HS-5 (cell line): ENCODE results near the gene NHSL1.
A peak's percentile ranks its signal among the peaks of the same experiment; 100 is the strongest.

ENCODE experiments used
- DNase-seq: peaks from one replicate; pipeline ENCODE4 v3.0.0-alpha.2; 2012; ENCODE audit warnings: low read depth

NHSL1 gene

DNA sequence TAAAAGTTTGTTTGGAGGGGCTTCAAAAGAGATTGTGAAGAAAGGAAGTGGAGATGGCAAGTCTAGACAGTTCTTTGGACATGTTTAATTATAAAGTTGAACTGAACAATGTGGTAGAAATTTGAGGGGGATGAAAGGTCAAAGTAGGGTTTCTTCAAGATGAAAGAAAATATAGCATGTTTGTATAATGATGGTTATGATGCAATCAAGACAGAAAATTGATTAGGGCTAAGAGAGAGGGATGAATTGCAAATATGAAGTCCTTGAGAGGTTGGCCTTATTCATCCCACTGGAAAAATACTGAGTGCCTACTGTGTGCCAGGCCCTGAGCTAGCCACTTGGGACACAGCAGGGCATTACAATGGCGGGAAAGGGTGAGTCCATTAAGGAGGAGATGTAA lies 37.6 kb downstream of the NHSL1 start:
- DNase-seq, result no peak

DNA sequence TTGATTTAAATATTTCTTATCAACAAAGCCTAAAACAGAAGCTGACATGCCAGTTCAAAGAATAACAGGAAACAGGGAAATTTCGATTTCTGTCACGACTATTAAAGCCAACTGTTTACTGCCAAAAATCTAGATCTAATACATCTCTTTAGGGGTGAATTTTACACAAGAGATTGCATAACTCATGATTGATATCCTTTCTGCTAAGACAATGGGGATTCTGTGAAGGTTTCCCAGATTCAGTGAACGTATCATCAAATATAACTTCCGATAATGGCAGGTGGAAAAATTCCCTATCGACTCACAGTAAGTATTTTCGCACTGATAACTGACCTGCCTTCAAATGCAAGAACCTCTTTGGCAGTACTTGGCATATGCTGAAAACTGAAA lies 42.9 kb downstream of the NHSL1 start:
- DNase-seq, result no peak

DNA sequence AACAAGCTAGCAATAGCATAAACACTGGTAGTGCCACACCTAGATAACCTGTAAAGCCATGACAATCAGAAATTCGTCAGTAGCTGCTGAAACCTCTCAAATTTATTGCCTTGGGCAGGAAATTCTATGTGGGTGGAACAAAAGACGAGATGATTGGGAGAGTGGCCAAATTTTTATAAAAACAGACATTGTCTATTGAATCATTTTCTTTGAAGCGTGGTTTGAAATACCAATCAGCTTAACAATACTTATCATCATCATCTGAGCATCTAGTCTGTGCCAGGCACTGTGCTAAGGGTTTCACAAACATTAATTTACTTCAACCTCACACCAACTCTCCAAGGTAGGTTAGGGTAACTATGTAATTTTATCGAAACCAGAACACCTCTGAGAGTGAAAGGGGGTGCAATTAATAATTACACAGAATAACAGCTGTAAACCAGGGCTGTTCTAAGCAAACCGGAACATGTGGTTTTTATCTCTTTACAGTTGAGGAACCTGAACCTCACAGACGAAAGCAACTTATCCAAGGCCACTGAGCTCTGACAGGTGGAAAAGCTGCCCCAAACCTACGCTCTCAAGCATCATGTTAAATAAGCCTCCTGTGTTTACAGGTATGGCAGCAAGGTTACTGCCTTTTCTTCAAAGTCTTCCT lies 43.4 kb downstream of the NHSL1 start:
- DNase-seq, result peak; percentile 61

DNA sequence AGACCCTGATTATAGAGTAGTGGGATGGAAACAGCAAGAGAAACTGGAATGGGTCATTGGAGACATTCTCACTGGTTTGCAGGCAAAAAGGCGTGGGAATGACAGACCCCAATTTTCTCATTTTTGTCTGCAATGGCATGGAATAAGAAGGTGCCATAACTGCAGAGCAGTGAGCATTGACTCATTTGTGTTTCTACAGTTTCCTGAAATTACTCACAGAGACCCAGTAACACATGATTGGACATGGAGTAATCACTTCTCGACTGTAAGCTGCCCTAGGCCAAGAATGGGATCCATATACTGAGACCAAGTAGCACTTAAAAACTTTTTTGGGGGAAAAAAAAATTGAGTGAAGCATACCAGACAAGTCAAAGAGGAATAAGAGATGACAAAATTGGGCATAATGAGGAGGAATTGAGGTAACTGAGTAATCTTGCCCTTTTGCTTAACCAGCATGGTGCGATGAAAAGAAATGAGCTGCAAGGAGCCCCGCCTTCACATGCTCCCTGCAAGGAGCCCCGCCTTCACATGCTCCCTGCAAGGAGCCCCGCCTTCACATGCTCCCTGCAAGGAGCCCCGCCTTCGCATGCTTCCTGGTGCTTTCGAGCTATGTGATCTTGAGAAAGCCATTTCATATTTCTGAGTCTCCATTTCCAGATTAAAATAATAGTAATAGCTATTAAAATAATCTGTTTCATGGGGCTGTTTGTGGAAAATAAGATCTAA lies 44.1 kb downstream of the NHSL1 start:
- no peak for DNase-seq

DNA sequence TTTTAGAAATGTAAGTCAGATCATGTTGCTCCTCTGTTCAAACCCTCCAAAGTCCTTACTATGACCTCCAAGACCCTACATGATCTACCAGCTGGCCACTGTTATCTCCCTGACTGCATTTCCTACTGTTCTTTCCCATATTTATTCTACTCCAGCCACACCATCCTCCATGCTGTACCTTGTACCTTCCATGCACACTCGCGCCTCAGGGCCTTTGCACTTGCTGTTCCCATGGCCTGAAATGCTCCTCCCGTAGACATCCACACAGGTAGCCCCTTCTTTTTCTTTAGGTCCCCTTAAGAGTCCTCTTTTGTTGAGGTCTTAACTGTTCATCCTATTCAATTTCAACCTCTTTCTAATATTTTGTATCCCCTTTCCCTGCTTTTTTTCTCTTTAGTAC lies 48.3 kb downstream of the NHSL1 start:
- no peak for DNase-seq

DNA sequence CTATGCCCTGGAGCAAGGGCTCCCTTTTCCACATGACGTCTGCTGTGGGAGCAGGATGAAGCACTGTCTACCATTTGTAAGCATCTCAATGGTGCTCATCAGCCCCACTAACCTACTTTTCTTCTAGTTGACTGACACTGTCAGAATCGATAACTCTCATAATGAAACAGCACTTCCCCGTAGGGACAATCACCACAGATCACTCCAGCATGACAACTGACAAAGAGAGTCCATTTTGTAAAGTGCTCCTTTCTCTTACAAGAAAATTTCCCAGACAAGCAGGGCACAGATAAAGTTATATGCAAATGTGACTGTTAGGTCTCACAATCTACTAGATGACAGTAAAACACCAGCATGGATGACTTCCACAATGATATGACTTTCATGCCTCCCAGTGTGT lies 48.8 kb downstream of the NHSL1 start:
- DNase-seq, result no peak

DNA sequence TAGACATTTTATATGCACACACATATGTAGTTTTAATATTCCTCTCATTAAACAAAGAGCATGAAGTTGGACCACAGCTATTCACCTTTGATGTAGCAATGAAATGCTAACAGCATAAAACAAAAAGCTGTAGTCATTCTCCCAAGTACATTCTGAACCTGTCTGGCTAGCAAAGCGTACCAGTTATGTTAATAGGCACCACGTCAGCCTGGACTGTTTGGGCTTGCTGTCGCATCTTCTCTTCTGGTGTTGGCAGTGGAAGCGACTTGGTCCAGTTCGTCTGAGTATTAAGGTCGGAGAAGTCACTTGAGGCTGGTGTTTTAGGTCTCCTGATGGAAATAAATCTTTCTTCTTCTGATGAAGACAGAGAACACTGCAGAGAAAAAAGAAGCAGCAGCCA lies 52.5 kb downstream of the NHSL1 start:
- DNase-seq, result no peak

DNA sequence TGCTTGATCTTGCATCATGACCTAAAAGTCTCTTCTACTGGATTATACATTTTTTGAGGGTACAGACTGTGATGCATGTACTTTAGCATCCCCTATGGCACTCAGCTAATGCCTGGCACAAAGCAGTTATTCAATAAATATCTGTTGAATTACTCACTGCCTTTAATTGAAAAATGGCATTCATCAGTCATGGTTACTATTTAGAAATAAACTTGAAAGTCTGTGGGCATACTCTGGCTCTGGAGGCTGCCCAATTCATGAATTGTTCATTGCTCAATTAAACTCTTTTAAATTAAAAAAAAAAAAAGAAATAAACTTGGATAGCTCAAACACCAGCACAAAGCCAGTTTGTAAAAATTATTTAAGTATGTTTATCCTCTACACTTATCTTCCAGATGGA lies 55.3 kb downstream of the NHSL1 start:
- DNase-seq, result no peak

DNA sequence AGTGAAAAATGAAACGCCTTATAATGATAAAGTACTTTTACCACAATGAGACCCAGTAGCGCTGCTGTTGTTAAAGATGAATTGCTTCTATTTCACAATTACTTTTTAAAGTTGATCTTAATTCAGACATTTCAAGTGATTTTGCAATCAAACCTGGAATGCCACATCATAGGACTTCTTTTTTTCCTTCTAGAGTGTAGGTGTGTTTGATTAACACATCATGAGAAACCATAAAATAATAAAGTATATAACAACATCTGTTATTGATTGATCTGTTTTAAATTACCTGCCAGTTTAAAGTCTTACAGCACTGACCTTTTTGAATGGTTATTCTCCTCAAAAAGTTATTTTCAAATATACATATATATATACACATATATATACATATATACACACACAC lies 56.6 kb downstream of the NHSL1 start:
- no peak for DNase-seq

DNA sequence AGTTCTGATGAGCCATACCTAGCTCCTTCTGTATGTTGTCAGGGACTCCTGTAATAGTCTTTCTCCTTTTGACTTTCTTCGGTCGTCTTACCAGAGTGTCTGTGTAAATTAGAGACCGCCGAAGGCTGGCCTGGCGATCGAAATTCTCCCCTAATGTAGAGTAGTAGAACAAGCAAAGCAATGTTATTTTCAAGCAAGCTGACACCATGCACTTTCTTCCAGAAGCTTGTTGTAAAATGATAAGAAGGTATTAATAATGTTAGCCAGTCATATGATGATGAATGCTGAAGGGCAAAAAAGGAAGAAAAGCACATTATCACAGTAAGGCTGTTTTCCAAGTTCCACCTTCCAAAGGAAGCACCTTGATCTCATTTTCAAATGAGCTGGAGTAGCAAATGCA lies 57.3 kb downstream of the NHSL1 start:
- DNase-seq, result no peak

DNA sequence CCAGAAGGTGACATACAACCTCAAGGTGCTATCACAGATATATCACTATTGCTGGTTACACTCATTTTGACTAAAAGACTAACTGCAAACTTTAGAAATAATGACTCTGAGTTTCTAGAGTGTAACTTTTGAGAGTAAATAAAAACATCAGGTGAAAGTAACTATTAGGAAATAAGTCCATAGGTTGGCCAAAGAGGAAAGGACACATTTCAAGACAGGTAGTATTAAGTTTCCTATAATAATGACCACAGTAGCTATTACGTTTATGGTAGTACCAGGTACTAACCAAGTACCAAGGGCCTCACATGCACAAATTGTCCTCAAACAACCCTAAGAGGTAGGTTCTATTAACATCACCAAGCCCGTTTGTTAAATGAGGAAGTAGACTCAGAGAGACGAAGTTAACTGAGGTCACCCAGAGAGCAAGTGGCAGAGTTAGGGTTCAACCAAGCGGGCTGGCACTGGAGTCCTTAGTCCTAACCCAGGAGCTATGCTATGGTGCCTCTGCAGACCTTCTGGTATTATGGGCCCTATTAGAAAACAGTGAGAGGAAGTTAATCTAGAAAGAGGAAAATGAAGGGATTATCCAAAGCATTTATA lies 58.4 kb downstream of the NHSL1 start:
- no peak for DNase-seq

DNA sequence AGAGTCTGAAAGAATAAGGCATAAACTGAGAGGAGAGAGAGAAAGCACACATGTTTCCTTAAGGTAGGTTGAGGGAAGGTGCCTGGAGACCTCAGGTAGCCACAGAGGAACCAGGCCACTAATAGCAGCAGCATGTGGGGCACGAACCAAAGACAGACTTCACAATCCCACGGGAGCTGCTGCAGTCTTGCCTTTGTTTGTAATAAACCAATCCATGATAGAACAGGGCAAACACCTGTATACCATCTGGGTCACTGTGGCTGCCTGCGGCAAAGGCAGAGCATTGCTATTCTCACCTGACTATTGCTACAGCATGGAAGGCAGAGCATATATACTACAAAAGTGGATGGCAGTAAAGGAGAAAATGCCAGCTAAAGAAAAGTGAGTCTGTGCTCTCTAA lies 59.0 kb downstream of the NHSL1 start:
- DNase-seq, result no peak

DNA sequence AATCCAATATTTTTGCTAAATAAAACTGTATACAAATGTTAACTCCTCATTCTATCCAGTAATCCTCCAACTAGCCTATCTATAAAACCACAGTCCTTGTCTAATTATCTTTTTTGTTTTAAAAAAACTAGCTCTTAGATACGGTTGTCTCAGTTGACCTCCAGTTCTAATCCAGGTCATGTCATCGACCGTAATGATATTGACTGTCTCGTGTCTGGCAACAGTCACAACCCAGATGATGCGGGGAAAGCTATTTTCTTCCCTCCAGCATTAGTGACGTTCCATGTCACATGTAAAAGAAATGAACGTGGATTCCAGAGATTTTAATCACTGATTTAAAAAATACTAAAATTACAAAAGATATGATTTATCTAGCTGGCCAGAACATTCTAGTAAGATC lies 59.7 kb downstream of the NHSL1 start:
- DNase-seq, result no peak

DNA sequence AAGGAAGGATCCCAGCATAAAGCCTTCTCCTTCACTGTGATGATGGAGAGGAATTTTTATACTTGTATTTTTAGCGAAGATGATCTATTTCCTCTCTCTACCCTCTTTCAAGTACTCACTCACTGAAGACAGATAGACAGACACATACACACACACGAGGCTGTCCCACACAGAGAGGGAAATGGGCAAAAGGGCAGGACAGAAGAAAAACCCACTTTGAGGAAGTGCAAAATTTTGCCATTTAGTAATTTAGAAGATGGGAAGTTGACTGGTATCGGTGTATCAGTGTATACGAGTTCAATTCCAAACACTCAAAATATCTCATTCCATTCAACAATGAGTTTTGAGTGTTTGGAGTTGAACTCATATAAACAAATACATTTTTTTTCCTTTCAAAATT lies 64.4 kb downstream of the NHSL1 start:
- DNase-seq, result no peak

DNA sequence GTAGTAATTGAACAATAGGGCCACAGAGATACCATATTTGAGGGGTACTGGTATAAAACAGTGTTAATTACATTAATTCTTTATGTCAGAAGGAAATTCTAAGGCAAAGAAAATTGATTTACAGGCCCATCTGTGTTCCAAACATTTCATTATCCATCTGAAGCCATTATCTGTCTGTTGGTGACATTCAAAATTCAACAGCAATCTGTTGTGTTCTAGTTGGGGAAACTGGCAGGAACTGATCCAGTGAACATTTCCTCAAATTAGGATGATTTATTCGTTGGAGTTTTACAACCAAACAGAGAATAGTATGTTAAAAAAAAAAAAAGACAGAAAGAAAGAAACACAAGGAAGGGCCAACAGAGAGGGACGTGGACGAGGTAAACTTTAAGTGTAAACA lies 65.2 kb downstream of the NHSL1 start:
- no peak for DNase-seq

DNA sequence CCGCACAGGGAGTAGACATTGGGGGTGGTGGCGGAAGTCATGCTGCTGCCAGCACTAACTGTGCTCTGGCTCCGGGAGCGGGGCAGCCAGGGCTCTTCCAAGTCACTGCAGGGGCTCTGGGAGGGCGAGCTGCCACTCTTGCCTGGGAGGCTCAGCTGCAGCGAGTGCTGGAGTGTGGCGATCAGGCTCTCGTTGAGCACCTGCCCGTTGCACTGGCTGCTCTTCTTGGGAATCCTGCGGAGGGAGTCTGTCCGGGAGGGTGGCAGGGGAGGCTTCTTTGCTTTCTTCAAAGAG lies 67.3 kb downstream of the NHSL1 start:
- DNase-seq, result no peak

DNA sequence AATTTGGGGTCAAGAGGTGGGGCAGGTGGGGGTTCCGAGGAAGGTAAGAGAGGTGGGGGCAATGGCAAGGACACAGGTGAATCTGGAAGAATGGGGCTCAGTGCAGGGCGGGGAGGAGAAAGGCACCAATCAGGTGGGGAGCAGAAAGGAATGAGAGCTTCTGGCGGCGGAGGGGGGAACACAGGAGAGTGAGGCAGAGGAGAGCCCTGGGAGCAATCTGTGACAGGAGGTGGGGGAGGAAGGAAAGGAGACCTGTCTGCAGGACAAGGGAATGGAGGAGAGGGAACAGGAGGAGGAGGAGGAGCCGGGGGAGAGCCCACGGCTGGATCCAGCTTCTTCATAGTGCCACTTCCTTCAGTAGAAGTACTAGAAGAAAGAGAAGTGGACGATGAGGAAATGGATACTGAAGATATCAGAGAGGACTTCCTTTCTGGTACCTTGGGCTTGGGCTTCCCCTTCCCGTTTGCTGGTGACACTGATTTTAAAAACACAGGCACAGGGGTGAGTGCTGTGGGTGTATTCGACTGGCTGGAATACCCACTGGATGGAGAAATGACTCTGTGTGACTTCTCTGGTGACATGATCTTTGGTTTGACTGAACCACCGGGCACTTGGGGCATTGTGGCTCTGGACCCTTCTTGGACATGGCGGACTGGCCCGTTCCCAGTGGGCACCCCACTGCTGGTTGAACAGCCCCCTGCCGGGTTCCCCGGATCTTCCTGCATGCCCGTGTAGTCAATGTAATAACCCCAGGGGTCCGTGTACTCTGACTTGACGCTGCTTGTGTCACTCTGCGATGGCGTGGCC lies 67.8 kb downstream of the NHSL1 start:
- no peak for DNase-seq

DNA sequence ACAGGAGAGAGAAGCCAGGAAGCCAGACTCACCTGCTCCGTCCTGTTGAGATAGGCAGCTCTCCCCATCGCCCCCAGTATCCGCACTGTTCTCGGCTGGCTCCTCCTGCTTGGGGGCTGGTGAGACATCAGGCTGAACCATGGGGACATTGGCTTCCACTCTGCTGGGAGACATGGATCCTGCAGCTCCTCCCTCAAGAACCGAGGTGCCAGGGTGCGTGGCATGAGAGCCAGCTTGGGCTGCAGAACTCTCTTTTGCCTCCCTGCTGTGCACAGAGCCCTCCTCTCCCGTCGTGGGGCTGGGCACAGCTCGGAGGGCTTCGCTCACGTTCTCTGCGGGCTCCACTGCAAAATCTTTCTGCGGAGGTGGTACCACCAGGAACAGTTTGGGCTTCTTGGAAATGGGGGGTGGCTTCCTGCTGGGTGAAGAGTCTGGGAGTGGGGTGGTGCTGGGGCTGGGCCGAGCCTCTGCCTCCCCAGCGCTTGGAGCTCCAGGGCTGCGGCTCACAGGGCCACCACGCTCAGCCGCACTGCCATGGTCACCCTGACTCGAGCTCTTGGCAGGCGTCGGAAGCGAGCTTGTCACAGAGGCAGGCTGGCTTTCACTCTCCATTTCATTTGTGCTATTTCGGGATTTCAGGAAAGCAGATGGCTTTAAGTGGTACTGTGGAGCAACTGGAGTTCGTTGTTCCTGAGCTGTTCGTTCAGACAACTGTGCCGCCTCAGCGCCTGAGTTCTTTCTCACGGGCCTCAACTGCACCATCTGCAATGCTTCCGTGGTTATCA lies 68.7 kb downstream of the NHSL1 start:
- no peak for DNase-seq

DNA sequence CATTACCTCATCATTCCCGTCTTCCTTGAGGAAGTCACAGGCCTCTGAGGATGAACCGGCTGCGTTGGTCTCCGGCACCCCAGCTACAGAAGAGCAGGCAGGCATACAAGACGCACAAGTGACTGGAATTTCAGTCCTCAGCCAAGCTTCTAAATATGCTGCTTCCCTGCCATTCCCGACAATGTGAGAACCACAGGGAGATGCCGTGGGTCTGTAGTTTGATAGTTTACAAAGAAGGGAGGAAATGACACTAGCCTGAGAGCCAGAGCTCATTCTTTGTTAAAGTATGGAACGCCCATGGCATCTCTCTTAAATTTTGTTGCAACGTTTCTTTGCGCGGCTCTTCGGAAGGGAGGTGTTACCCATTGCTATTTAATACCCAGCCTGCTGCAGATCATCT lies 69.5 kb downstream of the NHSL1 start:
- no peak for DNase-seq

DNA sequence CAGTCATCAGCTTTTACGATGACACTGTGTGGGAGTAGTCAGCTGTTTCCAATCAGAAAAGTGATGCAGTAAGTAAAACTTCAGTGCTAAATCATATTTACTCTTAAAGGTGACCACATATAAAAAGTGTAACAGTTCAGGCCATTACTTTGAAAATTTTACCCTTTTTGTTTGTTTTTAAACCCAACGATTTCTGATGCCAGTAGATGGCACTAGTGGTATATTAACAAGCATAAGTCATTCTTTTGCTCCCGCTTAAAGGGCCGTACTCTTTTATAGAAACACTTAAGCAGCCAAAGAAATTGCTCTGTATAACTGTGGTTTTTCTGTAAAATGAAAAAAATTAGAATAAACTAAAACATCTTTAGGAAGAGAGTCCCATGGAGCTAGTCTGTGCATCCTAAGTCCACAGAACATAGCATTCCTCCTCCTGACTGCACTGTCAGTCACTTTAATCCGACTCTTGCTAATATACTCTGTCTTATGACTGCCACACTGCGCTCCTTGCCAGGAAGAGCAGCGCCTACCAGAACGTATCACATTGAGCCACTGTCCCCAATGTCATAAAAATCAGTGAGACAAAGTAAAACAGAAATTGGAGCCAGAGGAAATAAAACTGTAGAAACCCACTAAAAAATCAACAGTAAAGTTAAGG lies 70.2 kb downstream of the NHSL1 start:
- no peak for DNase-seq

DNA sequence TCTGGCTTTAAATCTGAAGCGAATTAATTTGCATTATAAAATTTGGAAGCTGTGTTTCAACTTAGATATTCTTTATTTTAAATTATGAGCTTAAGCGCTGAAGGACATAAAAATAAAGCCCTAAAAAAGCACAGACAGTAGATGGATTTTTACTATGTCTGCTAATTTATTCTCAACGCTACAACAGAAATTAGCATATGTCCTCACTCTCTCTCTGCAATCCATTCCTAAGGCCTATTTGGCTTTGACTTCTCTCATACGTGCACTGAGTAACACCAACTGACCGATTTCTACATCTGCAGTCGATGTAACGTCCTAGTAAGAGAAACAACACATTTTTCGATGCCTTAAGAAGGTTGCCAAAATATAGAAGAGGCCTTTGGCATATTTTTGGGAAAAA lies 71.6 kb downstream of the NHSL1 start:
- no peak for DNase-seq
